Endodermal cell (in vitro differentiated cells): Measurements from ENCODE around the gene ZSCAN10. TPM values are rescaled to one million over a fixed set of nuclear protein-coding genes. Genes with fewer than 3 reads are reported as not detected.

Source experiments
- DNase-seq: peaks from one replicate; pipeline ENCODE4 v3.0.0-alpha.2; 2017
- H3K27ac ChIP-seq: 2 replicates; pipeline ENCODE4 v1.5.1; 2013; ENCODE audit warnings: mild to moderate bottlenecking, low read depth, low read length, moderate library complexity
- H3K27me3 ChIP-seq: 2 replicates; pipeline ENCODE4 v1.6.1; 2013; ENCODE audit warnings: mild to moderate bottlenecking, low read length, moderate library complexity; ENCODE audit not compliant: insufficient read depth, control insufficient read depth, poor library complexity, severe bottlenecking
- H3K36me3 ChIP-seq: 2 replicates; pipeline ENCODE4 v1.7.0; 2013; ENCODE audit warnings: mild to moderate bottlenecking, low read length, moderate library complexity; ENCODE audit not compliant: control insufficient read depth, insufficient read depth
- H3K4me1 ChIP-seq: one replicate; pipeline ENCODE4 v1.7.0; 2013; ENCODE audit warnings: low read length; ENCODE audit not compliant: control insufficient read depth, insufficient read depth
- H3K4me3 ChIP-seq: 2 replicates; pipeline ENCODE4 v1.5.1; 2013; ENCODE audit warnings: mild to moderate bottlenecking, low read length, moderate library complexity
- H3K9ac ChIP-seq: 2 replicates; pipeline ENCODE4 v1.6.1; 2013; ENCODE audit warnings: mild to moderate bottlenecking, low read length, moderate library complexity; ENCODE audit not compliant: poor library complexity, severe bottlenecking; ENCODE audit errors: extremely low read depth
- H3K9me3 ChIP-seq: 2 replicates; pipeline ENCODE4 v1.6.1; 2013; ENCODE audit warnings: mild to moderate bottlenecking, low read length, moderate library complexity; ENCODE audit not compliant: control insufficient read depth
- H3K27ac Mint-ChIP-seq: 2 replicates; pipeline ENCODE4 v1.8.0; 2020; ENCODE audit warnings: mixed read lengths
- H3K27me3 Mint-ChIP-seq: 2 replicates; pipeline ENCODE4 v1.8.0; 2021; ENCODE audit warnings: mild to moderate bottlenecking, mixed read lengths; ENCODE audit not compliant: insufficient read depth
- H3K36me3 Mint-ChIP-seq: 2 replicates; pipeline ENCODE4 v1.8.0; 2020; ENCODE audit warnings: low read depth, mixed read lengths
- H3K4me1 Mint-ChIP-seq: 2 replicates; pipeline ENCODE4 v1.8.0; 2020; ENCODE audit warnings: mixed read lengths
- H3K4me3 Mint-ChIP-seq: 2 replicates; pipeline ENCODE4 v1.8.0; 2020; ENCODE audit warnings: mild to moderate bottlenecking, moderate library complexity, mixed read lengths
- H3K9me3 Mint-ChIP-seq: 2 replicates; pipeline ENCODE4 v1.8.0; 2020; ENCODE audit warnings: mild to moderate bottlenecking, mixed read lengths
- CTCF ChIP-seq: fragments of 200-600 bp; sonication (generic); conservative IDR thresholded peaks from 2 replicates; pipeline ENCODE4 v1.5.0; 2021; ENCODE audit warnings: antibody characterized with exemption, mild to moderate bottlenecking
- WGBS, 2 experiments: methylation state at CpG; one replicate each; pipeline versions ENCODE4 v1.1.5 to v1.1.7; 2013; ENCODE audit warnings: missing lambda C conversion rate in 2 of 2, mixed read lengths in 1 of 2; ENCODE audit not compliant: insufficient coverage in 1 of 2, insufficient read length in 1 of 2; 5-methylcytosine and 5-hydroxymethylcytosine counted together
- total RNA-seq, 2 donors: library from RNA; stranded (reverse); fragmentation: NEBNext Ultra II Directional in 1 of 2; extraction: Animal tissue kit (Norgen Biotek cat#: 25700) in 1 of 2; gene quantifications; 2 replicates in 1 of 2; 3 replicates in 1 of 2; pipeline ENCODE4 v1.2.1, GENCODE V29; 2021

The ZSCAN10 gene
- total RNA-seq, 2 donors from 2014 or later = 36.6 to 70.0 TPM

GRCh38 chr16:3063625-3064386 is 35.3 kb downstream of the ZSCAN10 start:
- Histone ChIP-seq H3K27me3 (peaks cover 4% of the 10 kb centered on the region), H3K36me3 (no peaks in the 10 kb centered on the region), H3K9me3 (no peaks in the 10 kb centered on the region), H3K27ac (no peak overlapping the region), H3K4me3 (no peak overlapping the region), H3K4me1 (no peaks in the 10 kb centered on the region), H3K9ac (no peak overlapping the region)
- WGBS, 2 experiments = 92 to 94% methylated on average over 7 to 8 of the region's 8 CpGs
- no peak for DNase-seq
- Mint-ChIP-seq H3K4me3 (no peak overlapping the region), H3K36me3 (no peaks in the 10 kb centered on the region), H3K27me3 (peaks cover 9% of the 10 kb centered on the region), H3K9me3 (no peaks in the 10 kb centered on the region), H3K4me1 (peaks cover 7% of the 10 kb centered on the region), H3K27ac (peak overlapping the region; percentile 27)
- TF ChIP-seq CTCF = no peak

GRCh38 chr16:3062553-3062952 is 36.5 kb downstream of the ZSCAN10 start:
- H3K36me3 Mint-ChIP-seq = no peaks in the 10 kb centered on the region
- no peak for DNase-seq
- H3K27me3 ChIP-seq = peaks cover 4% of the 10 kb centered on the region
- no peaks in the 10 kb centered on the region for H3K9me3 ChIP-seq
- TF ChIP-seq CTCF = no peak
- H3K27ac Mint-ChIP-seq = no peak overlapping the region
- no peaks in the 10 kb centered on the region for H3K4me1 ChIP-seq
- no peaks in the 10 kb centered on the region for H3K9me3 Mint-ChIP-seq
- H3K4me3 Mint-ChIP-seq = no peak overlapping the region
- H3K4me1 Mint-ChIP-seq = peaks cover 7% of the 10 kb centered on the region
- no peak overlapping the region for H3K4me3 ChIP-seq
- WGBS, 2 experiments = 90% methylated on average over 4 to 6 of the region's 6 CpGs
- no peak overlapping the region for H3K27ac ChIP-seq
- H3K9ac ChIP-seq = no peak overlapping the region
- no peaks in the 10 kb centered on the region for H3K36me3 ChIP-seq
- H3K27me3 Mint-ChIP-seq = peaks cover 14% of the 10 kb centered on the region

- no peaks in the 10 kb centered on the region for H3K9me3 Mint-ChIP-seq
- no peak overlapping the region for H3K4me3 ChIP-seq
- H3K4me1 Mint-ChIP-seq = peaks cover 7% of the 10 kb centered on the region
- no peaks in the 10 kb centered on the region for H3K9me3 ChIP-seq
- no peak for DNase-seq
- peaks cover 1% of the 10 kb centered on the region for H3K36me3 Mint-ChIP-seq
- no peaks in the 10 kb centered on the region for H3K4me1 ChIP-seq
- 86 to 91% methylated on average over 8 to 13 of the region's 14 CpGs for WGBS, 2 experiments
- H3K4me3 Mint-ChIP-seq = peak overlapping the region; percentile 72
- peaks cover 23% of the 10 kb centered on the region for H3K27me3 Mint-ChIP-seq
- TF ChIP-seq CTCF = no peak
- H3K27me3 ChIP-seq = peaks cover 4% of the 10 kb centered on the region
- no peak overlapping the region for H3K9ac ChIP-seq
- H3K27ac Mint-ChIP-seq = no peak overlapping the region
- no peaks in the 10 kb centered on the region for H3K36me3 ChIP-seq
- H3K27ac ChIP-seq = no peak overlapping the region
These were observed 38.6 kb downstream of the ZSCAN10 start for GRCh38 chr16:3060339-3061127.
